ENCODE results near the gene ISOC2. TPM values are rescaled to one million over a fixed set of nuclear protein-coding genes. Genes with fewer than 3 reads are reported as not detected.

The ISOC2 gene
- total and polyA plus RNA-seq, 2 donors (not counting 3 experiments of a cell fraction or from before 2014, with no cell fraction given): 49.3 to 68.7 TPM

GRCh38 chr19:55488986-55489710 lies 27.7 kb upstream of the ISOC2 start:
- no peak overlapping the region for H3K27ac ChIP-seq (ENCODE audit: insufficient read depth, low read depth, low read length)
- ChIA-PET POLR2A (interaction anchor here (0.5 kb wide), 1 partner anchor 15 kb away, joined by 3 read pairs; no protein-coding TSS in a partner anchor), CTCF (interaction anchor here (0.7 to 6.1 kb wide), 3 partner anchors 15 to 22 kb away, joined by 3 to 91 read pairs (median 3); no protein-coding TSS in a partner anchor)
- no peak overlapping the region for H3K4me2 ChIP-seq (ENCODE audit: insufficient read depth, low read length)
- BruUV-seq (replicated peaks): no TSS peak
- H3K4me3 ChIP-seq (replicated peaks in 1 of 3; ENCODE audit: insufficient read depth in 1 of 3, low read depth in 1 of 3, low read length in 3 of 3): no peak overlapping the region
- H3K27me3 ChIP-seq (ENCODE audit: control insufficient read depth in 2 of 2, insufficient read depth in 2 of 2, low read length in 2 of 2): no peaks in the 10 kb centered on the region
- H3K9me1 ChIP-seq (replicated peaks; ENCODE audit: control insufficient read depth, extremely low read depth, insufficient read depth, low read length): no peaks in the 10 kb centered on the region
- DNase-seq (ENCODE audit: low read depth, low spot score): no peak
- TF ChIP-seq FOS (IDR thresholded peaks at IDR 0.05; ENCODE audit: borderline replicate concordance, insufficient read depth, low read length) (no peak), MYC (IDR thresholded peaks at IDR 0.05; ENCODE audit: low read depth, low read length) (no peak), GATA2 (IDR thresholded peaks at IDR 0.05; ENCODE audit: insufficient read depth, insufficient read length, low read depth, low read length) (no peak), EZH2 (IDR thresholded peaks at IDR 0.05; ENCODE audit: borderline replicate concordance, low read depth, low read length, severe bottlenecking) (no peak), JUN (IDR thresholded peaks at IDR 0.05; ENCODE audit: borderline replicate concordance, insufficient read depth, insufficient read length, low read depth) (no peak), POLR2AphosphoS5 (IDR thresholded peaks at IDR 0.05; ENCODE audit: insufficient read depth, low read depth, low read length) (no peak), POLR2A (IDR thresholded peaks at IDR 0.05; ENCODE audit: low read depth, low read length) (no peak)
- TF ChIP-seq, protein P1, sequence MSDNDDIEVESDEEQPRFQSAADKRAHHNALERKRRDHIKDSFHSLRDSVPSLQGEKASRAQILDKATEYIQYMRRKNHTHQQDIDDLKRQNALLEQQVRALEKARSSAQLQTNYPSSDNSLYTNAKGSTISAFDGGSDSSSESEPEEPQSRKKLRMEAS (IDR thresholded peaks at IDR 0.05; ENCODE audit: insufficient read depth, insufficient read length): no peak
- TF ChIP-seq, protein P2, sequence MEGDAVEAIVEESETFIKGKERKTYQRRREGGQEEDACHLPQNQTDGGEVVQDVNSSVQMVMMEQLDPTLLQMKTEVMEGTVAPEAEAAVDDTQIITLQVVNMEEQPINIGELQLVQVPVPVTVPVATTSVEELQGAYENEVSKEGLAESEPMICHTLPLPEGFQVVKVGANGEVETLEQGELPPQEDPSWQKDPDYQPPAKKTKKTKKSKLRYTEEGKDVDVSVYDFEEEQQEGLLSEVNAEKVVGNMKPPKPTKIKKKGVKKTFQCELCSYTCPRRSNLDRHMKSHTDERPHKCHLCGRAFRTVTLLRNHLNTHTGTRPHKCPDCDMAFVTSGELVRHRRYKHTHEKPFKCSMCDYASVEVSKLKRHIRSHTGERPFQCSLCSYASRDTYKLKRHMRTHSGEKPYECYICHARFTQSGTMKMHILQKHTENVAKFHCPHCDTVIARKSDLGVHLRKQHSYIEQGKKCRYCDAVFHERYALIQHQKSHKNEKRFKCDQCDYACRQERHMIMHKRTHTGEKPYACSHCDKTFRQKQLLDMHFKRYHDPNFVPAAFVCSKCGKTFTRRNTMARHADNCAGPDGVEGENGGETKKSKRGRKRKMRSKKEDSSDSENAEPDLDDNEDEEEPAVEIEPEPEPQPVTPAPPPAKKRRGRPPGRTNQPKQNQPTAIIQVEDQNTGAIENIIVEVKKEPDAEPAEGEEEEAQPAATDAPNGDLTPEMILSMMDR (IDR thresholded peaks at IDR 0.05; ENCODE audit: extremely low read depth in 1 of 2, insufficient read depth in 1 of 2, low read depth in 1 of 2, low read length in 2 of 2): no peak
- no peaks in the 10 kb centered on the region for H4K20me1 ChIP-seq (replicated peaks; ENCODE audit: control insufficient read depth, extremely low read depth, insufficient read depth, low read length)
- dilution Hi-C loops (cut with MboI; ENCODE audit: extremely low pct_ligation_motif_present, low sequenced_read_pairs): no loop called here
- H3K9ac ChIP-seq (replicated peaks; ENCODE audit: extremely low read depth, insufficient read depth, low read length): no peak overlapping the region
- intact Hi-C loops (cut with micrococcal nuclease): no loop called here
- H3K36me3 ChIP-seq (ENCODE audit: control insufficient read depth in 2 of 2, extremely low read depth in 1 of 2, insufficient read depth in 2 of 2, low read length in 2 of 2): no peaks in the 10 kb centered on the region
- peaks cover 34% of the 10 kb centered on the region for H3K4me1 ChIP-seq (ENCODE audit: control insufficient read depth, extremely low read depth, insufficient read depth, low read length)
- H3K79me2 ChIP-seq (ENCODE audit: control insufficient read depth, insufficient read depth, low read length): peaks cover 2% of the 10 kb centered on the region
- H2AFZ ChIP-seq (ENCODE audit: low read depth, low read length): no peak overlapping the region
- FAIRE-seq: no peak
- H3K9me3 ChIP-seq (replicated peaks; ENCODE audit: control insufficient read depth, insufficient read depth, low read length): no peaks in the 10 kb centered on the region
